Skeletal muscle tissue (tissue), 4 donors: ENCODE data around the gene TAF6L. TPM values are rescaled to one million over a fixed set of nuclear protein-coding genes. Genes with fewer than 3 reads are reported as not detected.

ENCODE experiments used
- H3K27ac ChIP-seq: one replicate; pipeline ENCODE4 v1.7.0; 2013; ENCODE audit warnings: mild to moderate bottlenecking, low read depth, low read length, inconsistent platforms
- H3K27me3 ChIP-seq, 3 donors: one replicate each; pipeline ENCODE4 v1.7.0; 2013; ENCODE audit warnings: low read length in 3 of 3; ENCODE audit not compliant: control insufficient read depth in 3 of 3, insufficient read depth in 3 of 3
- H3K36me3 ChIP-seq, 3 donors: one replicate each; pipeline ENCODE4 v1.7.0; 2013; ENCODE audit warnings: low read length in 3 of 3; ENCODE audit not compliant: control insufficient read depth in 3 of 3, insufficient read depth in 3 of 3
- H3K4me1 ChIP-seq, 3 donors: one replicate each; pipeline ENCODE4 v1.7.0; 2013; ENCODE audit warnings: low read length in 3 of 3, mild to moderate bottlenecking in 3 of 3; ENCODE audit not compliant: control insufficient read depth in 3 of 3, insufficient read depth in 3 of 3
- H3K4me3 ChIP-seq, 3 donors: one replicate each; pipeline ENCODE4 v1.7.0; 2013; ENCODE audit warnings: low read length in 3 of 3
- H3K9ac ChIP-seq, 3 donors: one replicate each; pipeline ENCODE4 v1.7.0; 2013; ENCODE audit warnings: low read length in 3 of 3, mild to moderate bottlenecking in 3 of 3, moderate library complexity in 2 of 3, low read depth in 1 of 3
- H3K9me3 ChIP-seq, 3 donors: one replicate each; pipeline ENCODE4 v1.7.0; 2013; ENCODE audit warnings: low read length in 3 of 3; ENCODE audit not compliant: control insufficient read depth in 3 of 3
- total RNA-seq: library from RNA; depleted of rRNA; stranded (reverse); fragments of >200 nt; gene quantifications from one replicate; pipeline ENCODE4 v1.2.3, GENCODE V29; 2014
- donor health status: Osteomylitis.

TAF6L gene
- total RNA-seq, 1 donor from 2014 or later = 11.5 TPM

- Histone ChIP-seq H3K4me3 (no peak overlapping the region), H3K27ac (no peak overlapping the region), H3K9me3 (no peaks in the 10 kb centered on the region), H3K4me1 (peaks cover 9 to 18% (median 10%) of the 10 kb centered on the region in 3 donors), H3K36me3 (peaks cover 23 to 29% (median 26%) of the 10 kb centered on the region in 3 donors), H3K27me3 (no peaks in the 10 kb centered on the region), H3K9ac (no peak overlapping the region)
These were observed 11.6 kb downstream of the TAF6L start for GRCh38 chr11:62782753-62783152.

DNA sequence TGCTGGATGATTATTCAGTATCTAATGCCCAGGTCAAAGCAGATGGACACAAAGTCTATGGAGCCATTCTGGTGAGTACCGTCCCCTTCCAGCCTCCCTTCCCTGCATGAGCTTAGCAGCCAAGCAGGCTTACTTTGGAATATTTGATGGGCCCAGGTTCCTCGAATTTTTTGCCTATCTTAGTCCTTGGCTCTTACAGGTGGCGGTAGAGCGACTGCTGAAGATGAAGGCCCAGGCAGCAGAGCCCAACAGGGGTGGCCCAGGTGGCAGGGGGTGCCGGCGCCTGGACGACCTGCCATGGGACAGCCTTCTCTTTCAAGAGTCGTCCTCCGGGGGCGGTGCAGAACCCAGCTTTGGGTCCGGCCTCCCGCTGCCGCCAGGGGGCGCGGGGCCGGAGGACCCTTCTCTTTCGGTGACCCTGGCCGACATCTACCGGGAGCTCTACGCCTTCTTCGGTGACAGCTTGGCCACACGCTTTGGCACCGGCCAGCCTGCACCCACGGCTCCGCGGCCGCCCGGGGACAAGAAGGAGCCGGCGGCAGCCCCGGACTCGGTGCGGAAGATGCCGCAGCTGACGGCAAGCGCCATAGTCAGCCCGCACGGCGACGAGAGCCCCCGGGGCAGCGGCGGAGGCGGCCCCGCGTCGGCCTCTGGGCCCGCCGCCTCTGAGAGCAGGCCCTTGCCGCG lies 15.3 kb downstream of the TAF6L start:
- Histone ChIP-seq H3K27ac (peak overlapping the region; percentile 93), H3K36me3 (peaks cover 27 to 34% (median 32%) of the 10 kb centered on the region in 3 donors), H3K4me1 (peaks cover 30 to 53% (median 33%) of the 10 kb centered on the region in 3 donors), H3K9me3 (no peaks in the 10 kb centered on the region), H3K27me3 (no peaks in the 10 kb centered on the region), H3K9ac (peak overlapping the region; percentile 70 to 97 (median 95)), H3K4me3 (peak overlapping the region; percentile 79 to 98 (median 92))

GRCh38 chr11:62787005-62787759 lies 16.0 kb downstream of the TAF6L start, which contains the start of gene TMEM179B:
Gene TMEM179B (plus strand): TSS chr11:62787402. CDS start chr11:62787432, 30 bp downstream.
- Histone ChIP-seq H3K9me3 (no peaks in the 10 kb centered on the region), H3K27me3 (no peaks in the 10 kb centered on the region), H3K4me3 (peak within 1 kb of the TSS; percentile 79 to 98 (median 92)), H3K9ac (peak within 1 kb of the TSS; percentile 70 to 97 (median 95)), H3K36me3 (peaks cover 23 to 30% (median 29%) of the 10 kb centered on the region in 3 donors), H3K4me1 (peaks cover 34 to 58% (median 38%) of the 10 kb centered on the region in 3 donors), H3K27ac (peak within 1 kb of the TSS; percentile 93)

- H3K27ac ChIP-seq = no peak overlapping the region
- H3K27me3 ChIP-seq = no peaks in the 10 kb centered on the region
- H3K36me3 ChIP-seq = peaks cover 25 to 32% (median 29%) of the 10 kb centered on the region in 3 donors
- no peaks in the 10 kb centered on the region for H3K9me3 ChIP-seq
- peak overlapping the region in 2 of 3 donors; percentile 13 to 15 for H3K4me3 ChIP-seq
- H3K9ac ChIP-seq = peak overlapping the region in 1 of 3 donors; percentile 45
- H3K4me1 ChIP-seq = peaks cover 38 to 64% (median 44%) of the 10 kb centered on the region in 3 donors
These were observed 17.8 kb downstream of the TAF6L start for GRCh38 chr11:62788991-62789390.

DNA sequence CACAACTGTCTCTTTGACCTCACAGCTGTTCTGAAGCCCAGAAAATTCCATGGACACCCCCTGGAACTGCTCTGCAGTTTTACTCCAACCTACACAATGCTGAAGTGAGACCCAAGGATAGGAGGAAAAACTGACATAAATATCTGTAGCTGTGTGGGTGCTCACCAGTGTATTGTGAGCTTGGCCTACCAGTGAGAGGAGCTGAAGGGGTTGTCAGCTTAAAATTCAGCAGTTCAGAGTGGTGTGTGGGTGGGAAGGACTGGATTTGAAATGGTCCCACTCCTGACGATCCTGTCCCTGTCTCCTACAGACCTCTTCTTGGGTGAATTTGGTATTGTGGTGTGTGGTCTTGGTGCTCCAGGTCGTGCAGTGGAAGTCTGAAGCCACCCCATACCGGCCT lies 18.4 kb downstream of the TAF6L start:
- no peak overlapping the region for H3K4me3 ChIP-seq
- peaks cover 31 to 38% (median 34%) of the 10 kb centered on the region in 3 donors for H3K36me3 ChIP-seq
- H3K4me1 ChIP-seq = peaks cover 38 to 64% (median 44%) of the 10 kb centered on the region in 3 donors
- H3K9me3 ChIP-seq = no peaks in the 10 kb centered on the region
- no peaks in the 10 kb centered on the region for H3K27me3 ChIP-seq
- H3K9ac ChIP-seq = no peak overlapping the region
- no peak overlapping the region for H3K27ac ChIP-seq

GRCh38 chr11:62791501-62792201 lies 20.5 kb downstream of the TAF6L start, which contains the start of gene TMEM223:
Gene TMEM223 (minus strand): TSS chr11:62792006. CDS start chr11:62791994, 12 bp downstream.
- Histone ChIP-seq H3K4me3 (peak within 1 kb of the TSS; percentile 85 to 94 (median 91)), H3K4me1 (peaks cover 29 to 52% (median 36%) of the 10 kb centered on the region in 3 donors), H3K9ac (peak within 1 kb of the TSS; percentile 85 to 97 (median 87)), H3K27me3 (no peaks in the 10 kb centered on the region), H3K9me3 (no peaks in the 10 kb centered on the region), H3K36me3 (peaks cover 49 to 57% (median 54%) of the 10 kb centered on the region in 3 donors), H3K27ac (peak within 1 kb of the TSS; percentile 75)

GRCh38 chr11:62792202-62792575 lies 21.0 kb downstream of the TAF6L start:
- H3K9me3 ChIP-seq = no peaks in the 10 kb centered on the region
- peak overlapping the region; percentile 37 for H3K27ac ChIP-seq
- no peaks in the 10 kb centered on the region for H3K27me3 ChIP-seq
- peak overlapping the region; percentile 43 to 97 (median 87) for H3K9ac ChIP-seq
- peak overlapping the region; percentile 85 to 94 (median 91) for H3K4me3 ChIP-seq
- peaks cover 52 to 62% (median 59%) of the 10 kb centered on the region in 3 donors for H3K36me3 ChIP-seq
- peaks cover 29 to 51% (median 36%) of the 10 kb centered on the region in 3 donors for H3K4me1 ChIP-seq

DNA sequence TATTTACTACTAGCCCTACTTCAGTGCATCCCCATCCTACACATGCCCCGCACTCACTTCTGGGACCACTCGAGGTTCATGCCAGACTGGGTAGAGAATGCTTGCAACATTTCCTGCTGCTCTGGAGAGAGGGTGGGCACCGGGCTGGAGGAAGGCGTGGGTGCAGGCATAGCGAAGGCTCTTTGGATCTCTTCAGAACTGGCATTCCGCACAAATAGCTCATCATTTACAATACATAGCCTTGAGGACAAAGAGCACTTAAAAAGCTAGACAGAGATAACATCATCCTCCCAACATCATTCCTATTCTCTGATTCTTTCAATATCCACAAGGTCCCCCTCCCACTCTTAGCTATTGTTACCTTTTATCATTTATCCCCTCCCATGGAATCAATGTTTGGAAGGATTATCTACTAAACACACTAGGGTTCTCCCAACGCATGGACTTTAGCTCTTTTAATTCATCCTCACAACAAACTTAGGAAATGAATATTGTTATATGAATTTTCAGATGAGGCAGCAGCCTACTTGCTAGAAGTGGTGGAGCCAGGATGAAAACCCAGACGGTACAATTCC lies 23.1 kb downstream of the TAF6L start:
- Histone ChIP-seq H3K36me3 (peaks cover 60 to 73% (median 73%) of the 10 kb centered on the region in 3 donors), H3K27me3 (no peaks in the 10 kb centered on the region), H3K27ac (no peak overlapping the region), H3K9me3 (no peaks in the 10 kb centered on the region), H3K4me3 (no peak overlapping the region), H3K9ac (no peak overlapping the region), H3K4me1 (peaks cover 15 to 31% (median 28%) of the 10 kb centered on the region in 3 donors)

DNA sequence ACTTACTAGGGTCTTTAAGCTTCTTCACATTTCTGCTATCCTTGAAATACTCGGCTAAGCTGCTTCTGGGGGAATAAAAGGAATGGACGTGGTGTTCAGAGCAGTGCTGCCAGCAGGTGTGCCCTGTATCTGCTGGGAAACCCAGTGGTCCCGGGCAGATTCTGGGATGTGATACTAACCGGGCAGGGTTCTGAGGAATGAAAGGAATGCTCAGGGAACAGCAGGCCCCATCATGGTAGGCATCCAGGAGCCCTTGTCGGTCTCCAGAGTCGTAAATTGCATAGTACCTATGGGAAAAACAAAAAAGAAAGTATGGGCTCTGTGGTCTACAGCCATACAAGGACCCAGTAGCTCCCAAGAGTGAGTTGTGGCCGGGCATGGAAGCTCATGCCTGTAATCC lies 25.1 kb downstream of the TAF6L start:
- Histone ChIP-seq H3K27ac (no peak overlapping the region), H3K36me3 (peaks cover 73 to 83% (median 77%) of the 10 kb centered on the region in 3 donors), H3K4me3 (no peak overlapping the region), H3K9ac (no peak overlapping the region), H3K27me3 (no peaks in the 10 kb centered on the region), H3K9me3 (no peaks in the 10 kb centered on the region), H3K4me1 (peaks cover 9 to 12% (median 12%) of the 10 kb centered on the region in 3 donors)
